HepG2 (cell line): Measurements from ENCODE around the gene DDRGK1. TPM values are rescaled to one million over a fixed set of nuclear protein-coding genes. Genes with fewer than 3 reads are reported as not detected.

ENCODE experiments used
- ARNT ChIP-seq: fragments of 450-650 bp; IDR thresholded peaks from 2 replicates; pipeline ENCODE4 v1.6.1; 2017
- CENPX ChIP-seq: sonication (generic); formaldehyde crosslinking; IDR thresholded peaks from 2 replicates; pipeline ENCODE4 v1.9.0; 2021; ENCODE audit warnings: mild to moderate bottlenecking, missing genetic modification reagents, moderate library complexity
- DPF2 ChIP-seq: sonication (generic); formaldehyde crosslinking; IDR thresholded peaks from 2 replicates; pipeline ENCODE4 v1.4.0; 2020; ENCODE audit warnings: mild to moderate bottlenecking, low read depth, missing genetic modification reagents, borderline replicate concordance
- GTF3A ChIP-seq: sonication (generic); formaldehyde crosslinking; conservative IDR thresholded peaks from 2 replicates; pipeline ENCODE4 v1.4.0; 2020; ENCODE audit warnings: mild to moderate bottlenecking, missing genetic modification reagents
- HINFP ChIP-seq: sonication (generic); formaldehyde crosslinking; IDR thresholded peaks from 2 replicates; pipeline ENCODE4 v1.4.0; 2020; ENCODE audit warnings: low read depth, mild to moderate bottlenecking, missing genetic modification reagents
- HMGA1 ChIP-seq: sonication (generic); formaldehyde crosslinking; conservative IDR thresholded peaks from 2 replicates; pipeline ENCODE4 v1.4.0; 2020; ENCODE audit warnings: missing genetic modification reagents
- KAT8 ChIP-seq: IDR thresholded peaks from 2 replicates; pipeline ENCODE4 v1.6.1; 2016; ENCODE audit warnings: missing genetic modification reagents, missing compliant biosample characterization
- KLF16 ChIP-seq, 2 experiments: sonication (generic) in 1 of 2; formaldehyde crosslinking in 1 of 2; IDR thresholded peaks; 2 replicates each; pipeline versions ENCODE4 v1.6.1 to v1.8.0; 2016 to 2023; ENCODE audit warnings: missing genetic modification reagents in 2 of 2, missing compliant biosample characterization in 1 of 2
- MXI1 ChIP-seq: IDR thresholded peaks from 3 replicates; pipeline ENCODE4 v1.6.1; 2012; ENCODE audit warnings: low read depth, low read length, inconsistent platforms, borderline replicate concordance
- PAX8 ChIP-seq: sonication (generic); formaldehyde crosslinking; IDR thresholded peaks from 2 replicates; pipeline ENCODE4 v1.8.0; 2022; ENCODE audit warnings: mild to moderate bottlenecking, missing genetic modification reagents, borderline replicate concordance
- POLR2AphosphoS5 ChIP-seq: IDR thresholded peaks from 2 replicates; pipeline ENCODE4 v1.6.1; 2012; ENCODE audit warnings: low read depth, low read length
- SRSF1 ChIP-seq: fragments of 200-400 bp; formaldehyde crosslinking; optimal IDR thresholded peaks from 2 replicates; pipeline ENCODE3; 2017; ENCODE audit warnings: mild to moderate bottlenecking, low read depth, low read length, moderate library complexity
- YEATS4 ChIP-seq: sonication (generic); formaldehyde crosslinking; IDR thresholded peaks from 2 replicates; pipeline ENCODE4 v1.4.0; 2020; ENCODE audit warnings: missing genetic modification reagents, borderline replicate concordance
- ZFP1 ChIP-seq: IDR thresholded peaks from 2 replicates; pipeline ENCODE4 v1.6.1; 2016
- ZNF260 ChIP-seq: sonication (generic); formaldehyde crosslinking; IDR thresholded peaks from 2 replicates; pipeline ENCODE4 v1.4.0; 2020; ENCODE audit warnings: missing genetic modification reagents, low read depth, mild to moderate bottlenecking, borderline replicate concordance
- ZNF264 ChIP-seq: sonication (generic); formaldehyde crosslinking; IDR thresholded peaks from 2 replicates; pipeline ENCODE4 v1.4.0; 2020; ENCODE audit warnings: missing genetic modification reagents
- ZNF280D ChIP-seq: sonication (generic); formaldehyde crosslinking; IDR thresholded peaks from 2 replicates; pipeline ENCODE4 v1.5.1; 2020; ENCODE audit warnings: mild to moderate bottlenecking, missing genetic modification reagents
- ZNF446 ChIP-seq: sonication (generic); formaldehyde crosslinking; IDR thresholded peaks from 2 replicates; pipeline ENCODE4 v1.5.0; 2020; ENCODE audit warnings: mild to moderate bottlenecking, missing genetic modification reagents
- ZNF558 ChIP-seq: sonication (generic); formaldehyde crosslinking; IDR thresholded peaks from 2 replicates; pipeline ENCODE4 v1.9.0; 2022; ENCODE audit warnings: mild to moderate bottlenecking, missing genetic modification reagents, borderline replicate concordance
- ZNF589 ChIP-seq: sonication (generic); formaldehyde crosslinking; conservative IDR thresholded peaks from 2 replicates; pipeline ENCODE4 v1.8.0; 2022; ENCODE audit warnings: mild to moderate bottlenecking, moderate library complexity, missing genetic modification reagents
- ZNF782 ChIP-seq: sonication (generic); formaldehyde crosslinking; IDR thresholded peaks from 2 replicates; pipeline ENCODE4 v1.4.0; 2020; ENCODE audit warnings: missing genetic modification reagents, mild to moderate bottlenecking, borderline replicate concordance
- ZNF878 ChIP-seq: sonication (generic); formaldehyde crosslinking; IDR thresholded peaks from 2 replicates; pipeline ENCODE4 v1.8.1; 2023; ENCODE audit warnings: mild to moderate bottlenecking, missing genetic modification reagents, moderate library complexity
- polyA plus RNA-seq, 8 experiments: library from polyadenylated mRNA; depleted of rRNA in 3 of 8; stranded (reverse) in 7 of 8; unstranded in 1 of 8; fragments of >200 nt; fragmentation: Illumina TruSeq in 4 of 8; extraction: Trizol in 4 of 8; gene quantifications; 2 replicates each; pipeline versions ENCODE4 v1.2.1 to v1.2.3, GENCODE V29; 2011 to 2016; ENCODE audit warnings: low read depth in 4 of 8, missing spikeins in 1 of 8, mixed read lengths in 1 of 8; ENCODE audit not compliant: insufficient read depth in 1 of 8
- total RNA-seq, 5 experiments: library from RNA; depleted of rRNA; stranded (reverse); fragments of >200 nt; fragmentation: Illumina TruSeq; extraction: Trizol; gene quantifications; 2 replicates each; pipeline ENCODE4 v1.2.3, GENCODE V29; 2016; ENCODE audit warnings: low read depth in 1 of 5
- TF ChIP-seq, protein P1 (sequence below): sonication (generic); formaldehyde crosslinking; IDR thresholded peaks from 2 replicates; pipeline ENCODE4 v1.8.0; 2022; ENCODE audit warnings: low read depth, missing genetic modification reagents
- TF ChIP-seq, protein P2 (sequence below): sonication (generic); formaldehyde crosslinking; IDR thresholded peaks from 2 replicates; pipeline ENCODE4 v1.4.0; 2020; ENCODE audit warnings: missing genetic modification reagents, low read depth, mild to moderate bottlenecking, borderline replicate concordance

The DDRGK1 gene
- total and polyA plus RNA-seq, 2 of the 13 experiments (the other 11 are each of a cell fraction or from before 2014, with no cell fraction given) = 96.7 to 149 TPM

- peak; percentile 95 for TF ChIP-seq HINFP
- TF ChIP-seq MXI1 = peak; percentile 51; the same call in 1 of the 3 replicates
- peak in 1 of 2 experiments; percentile 93; a peak in 2 of 4 replicates for TF ChIP-seq KLF16 (CRISPR knock-in tag; IDR thresholded peaks at IDR 0.05)
- no peak; the same call in 1 of the 2 replicates for TF ChIP-seq ZFP1
- TF ChIP-seq POLR2AphosphoS5 = peak; percentile 96
- peak; percentile 77 for TF ChIP-seq ZNF264
- peak; percentile 86 for TF ChIP-seq SRSF1
- TF ChIP-seq, protein P1, sequence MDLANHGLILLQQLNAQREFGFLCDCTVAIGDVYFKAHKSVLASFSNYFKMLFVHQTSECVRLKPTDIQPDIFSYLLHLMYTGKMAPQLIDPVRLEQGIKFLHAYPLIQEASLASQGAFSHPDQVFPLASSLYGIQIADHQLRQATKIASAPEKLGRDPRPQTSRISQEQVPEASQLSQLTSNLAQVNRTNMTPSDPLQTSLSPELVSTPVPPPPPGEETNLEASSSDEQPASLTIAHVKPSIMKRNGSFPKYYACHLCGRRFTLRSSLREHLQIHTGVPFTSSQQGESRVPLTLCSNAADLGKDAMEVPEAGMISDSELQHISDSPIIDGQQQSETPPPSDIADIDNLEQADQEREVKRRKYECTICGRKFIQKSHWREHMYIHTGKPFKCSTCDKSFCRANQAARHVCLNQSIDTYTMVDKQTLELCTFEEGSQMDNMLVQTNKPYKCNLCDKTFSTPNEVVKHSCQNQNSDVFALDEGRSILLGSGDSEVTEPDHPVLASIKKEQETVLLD (CRISPR knock-in tag) = no peak
- TF ChIP-seq DPF2 (CRISPR knock-in tag) = no peak
- peak; percentile 98; the same call in 1 of the 2 replicates for TF ChIP-seq PAX8
- peak; percentile 95 for TF ChIP-seq ZNF558
- no peak for TF ChIP-seq ARNT
- no peak for TF ChIP-seq HMGA1 (CRISPR knock-in tag)
- no peak for TF ChIP-seq ZNF260 (CRISPR knock-in tag)
- peak; percentile 89; the same call in 1 of the 2 replicates for TF ChIP-seq ZNF446 (CRISPR knock-in tag)
- TF ChIP-seq GTF3A (CRISPR knock-in tag) = peak; percentile 96
- peak; percentile 93 for TF ChIP-seq YEATS4
- TF ChIP-seq ZNF878 (CRISPR knock-in tag) = peak; percentile 33; the same call in 1 of the 2 replicates
- TF ChIP-seq ZNF280D = peak; percentile 68; the same call in 1 of the 2 replicates
- TF ChIP-seq ZNF782 = peak; percentile 97
- 0 out of 2 replicates have a peak, but pooled peaks have one; percentile 16 for TF ChIP-seq ZNF589 (CRISPR knock-in tag)
- TF ChIP-seq, protein P2, sequence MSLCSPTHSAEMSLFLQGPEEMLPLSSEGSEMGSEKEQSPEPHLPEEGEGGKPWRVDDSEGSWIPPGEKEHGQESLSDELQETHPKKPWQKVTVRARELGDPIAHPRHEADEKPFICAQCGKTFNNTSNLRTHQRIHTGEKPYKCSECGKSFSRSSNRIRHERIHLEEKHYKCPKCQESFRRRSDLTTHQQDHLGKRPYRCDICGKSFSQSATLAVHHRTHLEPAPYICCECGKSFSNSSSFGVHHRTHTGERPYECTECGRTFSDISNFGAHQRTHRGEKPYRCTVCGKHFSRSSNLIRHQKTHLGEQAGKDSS = peak; percentile 83
- no peak for TF ChIP-seq CENPX (CRISPR knock-in tag)
- peak; percentile 93 for TF ChIP-seq KAT8 (CRISPR knock-in tag)
Measured at GRCh38 chr20:3204124-3204794, at the start of gene DDRGK1 (continued).
